Prostate gland (tissue), 2 donors: ENCODE results near the gene GBX1.

ENCODE experiments used
- CTCF ChIP-seq, 4 experiments: fragments of 200-600 bp in 2 of 4; fragments of 450-650 bp in 2 of 4; sonication (generic) in 2 of 4; IDR thresholded peaks; 1 replicate in 3 of 4; 2 replicates in 1 of 4; pipeline ENCODE4 v1.5.1; 2016 to 2019; ENCODE audit warnings: antibody characterized with exemption in 4 of 4, mild to moderate bottlenecking in 2 of 4, moderate library complexity in 2 of 4
- POLR2A ChIP-seq: fragments of 450-650 bp; IDR thresholded peaks from one replicate; pipeline ENCODE4 v1.6.1; 2016; ENCODE audit warnings: antibody characterized with exemption, mild to moderate bottlenecking
- POLR2AphosphoS5 ChIP-seq: sonication (generic); formaldehyde crosslinking; IDR thresholded peaks from one replicate; pipeline ENCODE4 v1.6.1; 2017; ENCODE audit warnings: antibody characterized with exemption

GRCh38 chr7:151129117-151129959 is 38.2 kb downstream of the GBX1 start:
- TF ChIP-seq CTCF (IDR thresholded peaks at IDR 0.05) (no peak), POLR2A (no peak), POLR2AphosphoS5 (no peak)
